RCC 7860 (cell line): ENCODE data around the gene MBD1.
"Not testable (repeated sequence)": the region's sequence is repeated elsewhere in the genome, so short reads cannot be mapped to it uniquely, and the experiment has no call there.

Source experiments
- DNase-seq: peaks from one replicate; pipeline ENCODE4 v3.0.0-alpha.2; 2015; ENCODE audit warnings: low spot score
- FAIRE-seq: peaks from 2 replicates; lab custom pipeline; 2012; peaks lifted over from hg19 to GRCh38; lab: Jason Lieb, UNC

Gene MBD1

DNA sequence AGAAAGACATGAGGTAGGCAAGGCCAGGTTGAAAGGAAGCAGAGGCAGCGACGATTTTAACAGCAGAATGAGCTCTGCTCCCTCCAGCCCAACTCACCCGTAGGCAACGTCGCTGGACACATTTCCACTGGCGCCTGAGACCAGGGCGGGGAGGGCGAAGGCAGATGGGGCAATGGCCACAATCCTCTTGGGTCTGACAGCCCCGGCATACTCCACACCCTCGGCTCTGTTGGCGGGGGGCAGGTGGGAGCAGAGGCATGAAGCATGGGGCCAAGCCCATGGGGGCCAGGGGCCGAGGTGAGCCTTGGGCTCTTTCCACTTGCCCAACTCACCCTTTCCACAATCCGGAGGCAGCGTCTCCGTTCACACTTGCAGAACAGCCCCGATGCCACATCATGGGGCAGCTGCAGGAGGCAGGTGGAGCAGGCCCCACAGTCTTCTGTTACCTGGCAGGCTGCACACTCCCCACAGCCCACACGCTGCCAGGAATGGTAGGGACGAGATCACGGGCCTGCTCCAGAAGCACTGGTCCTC is 5.8 kb downstream of the MBD1 start:
- FAIRE-seq, result no peak
- no peak for DNase-seq

DNA sequence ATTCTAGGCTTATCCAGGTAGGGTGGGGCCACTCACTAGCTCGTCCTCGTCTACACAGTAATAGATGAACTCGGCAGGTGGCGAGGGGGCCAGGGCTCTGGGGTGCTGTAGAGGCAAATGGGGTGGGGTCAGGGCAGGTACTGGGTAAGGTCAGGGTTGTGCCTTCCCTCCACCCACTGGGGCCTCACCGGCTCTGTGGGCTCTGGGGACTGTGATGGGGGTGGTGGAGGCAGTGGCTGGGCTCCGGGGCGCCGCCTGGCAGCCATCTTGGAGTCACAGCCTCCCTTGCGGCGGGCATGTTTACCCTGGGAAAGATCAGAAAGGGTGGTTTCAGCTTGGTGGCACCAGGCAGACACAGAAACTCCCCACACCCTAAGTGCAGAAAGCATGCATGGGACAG is 6.4 kb downstream of the MBD1 start:
- FAIRE-seq (no peak), DNase-seq (no peak)

DNA sequence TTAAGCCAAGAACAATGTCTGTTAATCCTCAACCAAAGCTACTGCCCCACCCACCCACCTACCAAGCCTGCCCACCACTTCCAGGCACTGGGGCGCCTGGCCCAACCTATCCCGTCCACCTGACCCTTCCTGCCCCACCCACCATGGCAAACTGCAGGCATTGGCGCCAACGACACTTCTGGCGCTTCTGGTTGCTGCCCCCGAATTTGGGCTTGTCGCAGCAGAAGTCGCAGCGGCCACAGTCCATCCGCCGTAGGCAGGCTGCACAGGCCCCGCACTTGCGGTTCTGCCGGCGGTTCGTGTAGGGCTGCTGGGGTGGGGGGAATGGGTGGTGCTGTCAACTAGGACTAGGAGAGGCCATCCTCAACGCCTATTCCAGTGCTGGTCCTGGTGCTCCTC is 7.3 kb downstream of the MBD1 start:
- no peak for FAIRE-seq
- DNase-seq, result no peak

DNA sequence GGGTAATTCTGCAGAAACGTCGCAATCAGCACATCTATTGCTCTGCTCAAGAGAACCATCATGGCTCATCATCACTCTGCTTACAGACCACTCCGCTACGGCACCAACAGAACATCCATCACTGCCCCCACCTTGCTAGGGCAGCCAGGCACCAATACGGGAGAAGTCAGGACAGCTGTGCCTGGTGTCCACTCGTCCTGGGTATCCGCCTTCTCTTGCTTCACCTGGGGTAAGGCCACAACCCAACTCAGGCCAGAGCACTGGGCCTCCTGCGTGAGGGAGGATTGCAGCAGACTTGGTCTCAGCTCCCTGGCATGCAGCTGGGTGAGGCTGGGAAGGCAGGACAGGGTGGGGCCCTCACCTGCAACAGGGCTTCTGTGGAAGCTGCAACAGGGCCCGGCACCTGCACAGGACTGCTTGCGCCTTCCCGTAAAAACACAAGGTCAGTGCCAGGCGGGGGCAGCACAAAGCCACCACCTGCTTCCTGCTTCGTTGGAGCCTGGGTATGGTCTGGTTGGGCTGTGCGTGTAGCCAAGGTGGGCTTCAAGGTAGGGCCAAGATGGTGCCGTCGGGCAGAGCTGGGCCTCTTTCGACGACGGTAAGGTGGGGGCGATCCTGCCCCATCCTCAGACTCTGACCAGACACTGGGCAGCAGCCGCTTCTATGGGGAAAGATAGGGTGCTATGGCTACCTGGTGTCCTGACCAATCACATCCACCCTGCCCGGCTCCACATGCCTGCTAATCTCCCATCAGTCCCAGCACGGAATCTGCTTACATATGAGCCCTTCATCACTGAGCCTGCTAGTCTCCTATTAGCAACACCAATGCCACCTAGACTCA is 7.9 kb downstream of the MBD1 start:
- no peak for DNase-seq
- FAIRE-seq, result no peak

DNA sequence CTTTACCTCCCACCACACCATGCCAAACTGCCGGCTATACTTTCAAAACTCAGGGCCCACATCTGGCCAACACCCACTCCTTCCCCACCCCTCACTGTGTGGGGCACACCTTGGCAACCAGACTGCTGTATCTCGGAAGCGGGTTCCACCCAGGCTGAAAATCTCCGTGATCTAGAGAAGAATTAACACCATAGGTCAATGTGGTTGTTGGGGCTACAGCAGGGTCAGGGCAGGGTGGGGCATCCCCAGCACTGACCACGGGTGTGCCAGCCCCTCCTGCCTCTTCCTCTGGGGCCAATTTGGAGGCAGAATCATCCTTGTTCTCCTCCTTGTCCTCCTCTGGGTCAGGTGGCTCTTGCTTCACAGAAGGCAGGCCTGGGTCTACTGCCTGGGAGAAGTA is 8.8 kb downstream of the MBD1 start:
- FAIRE-seq (no peak), DNase-seq (no peak)

DNA sequence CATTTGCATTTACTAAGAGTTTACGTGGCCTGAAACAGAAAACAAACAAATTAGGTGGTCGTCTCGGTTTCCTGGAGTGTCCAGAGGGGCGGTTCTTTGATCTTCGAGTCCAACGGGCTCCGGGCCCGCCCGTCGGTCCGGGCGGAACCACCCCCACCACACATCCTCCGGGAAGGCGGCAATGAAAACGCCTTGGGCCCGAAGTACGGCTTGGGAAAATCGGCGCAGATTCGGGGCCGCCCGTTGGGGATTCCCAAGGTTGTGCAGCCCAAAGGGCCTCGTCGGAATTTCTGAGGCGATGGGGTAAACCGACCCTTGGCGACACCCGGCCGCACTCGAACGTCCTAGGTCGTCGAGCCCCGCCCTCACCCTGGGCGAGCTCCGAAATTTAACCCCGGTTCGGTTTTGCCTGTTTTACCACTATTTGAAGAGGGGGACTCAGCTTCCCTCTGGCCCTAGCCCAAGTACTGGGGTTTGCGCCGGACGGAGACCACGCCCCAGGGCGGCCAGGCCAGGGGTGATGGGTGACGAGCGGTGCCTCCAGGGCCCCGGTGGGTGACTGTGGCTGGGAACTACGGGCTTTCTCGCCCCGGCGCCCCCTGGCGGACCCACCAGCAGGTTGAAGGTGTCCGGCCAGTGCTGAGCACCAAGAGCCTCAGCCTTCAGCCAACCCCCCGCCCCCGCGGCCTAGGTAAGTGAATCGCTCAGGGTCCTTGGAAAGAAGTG is 13.1 kb downstream of the MBD1 start:
- FAIRE-seq, result no peak

DNA sequence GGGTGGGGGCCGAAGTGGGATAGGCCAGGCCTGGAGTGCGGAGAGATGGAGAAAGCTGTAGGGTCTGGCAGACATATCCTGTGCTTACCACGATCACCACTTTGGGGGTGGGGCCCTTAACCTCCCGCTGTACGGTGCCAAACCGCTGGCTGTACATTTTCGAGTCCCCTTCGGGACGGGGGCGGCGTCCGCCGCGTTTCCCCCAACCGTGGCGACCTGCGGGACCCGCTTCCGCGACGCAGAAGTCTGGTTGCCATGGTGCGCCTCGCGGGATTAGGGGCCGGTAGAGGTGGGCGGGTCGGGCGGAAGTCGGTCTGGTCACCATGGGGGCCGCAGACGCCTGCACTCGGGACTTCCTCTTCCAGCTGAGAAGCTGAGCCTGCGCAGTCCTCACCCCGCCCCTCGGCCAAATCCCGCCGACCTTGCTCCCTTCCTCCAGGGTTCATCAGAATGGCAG is 15.0 kb downstream of the MBD1 start, which contains the start of gene CFAP53:
CFAP53 (minus strand) TSS at position 248 of the 457 bp plus-strand sequence; CDS start at position 157, 91 bp downstream.
- FAIRE-seq, result no peak

More for the DNA sequence above, 13.1 kb downstream of the MBD1 start:
- no peak for DNase-seq

DNA sequence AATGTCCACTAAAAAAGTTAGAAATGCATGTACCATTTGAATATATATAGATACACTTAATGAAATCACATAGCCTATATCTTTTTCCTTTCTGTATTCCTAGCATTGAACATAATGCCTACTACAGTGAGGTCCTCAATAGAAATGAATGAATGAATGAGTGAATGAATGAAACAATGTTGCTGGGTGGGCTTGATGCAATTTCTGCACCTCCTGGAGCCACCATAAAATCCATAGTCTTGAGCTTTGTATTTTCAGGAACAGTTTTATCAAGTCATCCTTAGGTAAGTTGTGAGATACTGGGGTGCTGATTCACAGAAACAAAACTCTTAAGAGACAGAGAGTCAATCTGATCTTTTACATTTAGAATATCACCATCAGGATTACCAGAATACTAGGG is 18.3 kb downstream of the MBD1 start:
- FAIRE-seq, result no peak

More for the DNA sequence above, 15.0 kb downstream of the MBD1 start, which contains the start of gene CFAP53:
- peak; percentile 59 for DNase-seq

DNA sequence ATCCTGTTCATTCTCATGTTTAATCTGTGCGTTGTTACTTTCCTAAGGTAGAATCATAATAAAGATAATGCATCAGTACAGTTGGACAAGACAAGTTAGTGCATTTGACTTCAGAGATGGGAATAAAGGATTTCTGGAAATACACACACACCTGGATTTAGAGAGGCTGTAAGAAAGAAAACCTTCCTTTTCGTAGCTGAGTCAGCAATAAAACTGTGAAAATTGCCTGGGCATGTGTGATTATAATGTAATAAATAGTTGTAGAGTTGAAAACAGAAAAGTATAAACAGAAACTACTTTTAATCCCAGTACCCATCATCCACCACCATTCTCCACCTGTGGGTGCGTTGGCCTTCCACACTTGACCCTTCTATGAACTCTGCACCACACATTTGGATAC is 30.4 kb downstream of the MBD1 start:
- FAIRE-seq (no peak), DNase-seq (no peak)

More for the DNA sequence above, 18.3 kb downstream of the MBD1 start:
- DNase-seq, result no peak

DNA sequence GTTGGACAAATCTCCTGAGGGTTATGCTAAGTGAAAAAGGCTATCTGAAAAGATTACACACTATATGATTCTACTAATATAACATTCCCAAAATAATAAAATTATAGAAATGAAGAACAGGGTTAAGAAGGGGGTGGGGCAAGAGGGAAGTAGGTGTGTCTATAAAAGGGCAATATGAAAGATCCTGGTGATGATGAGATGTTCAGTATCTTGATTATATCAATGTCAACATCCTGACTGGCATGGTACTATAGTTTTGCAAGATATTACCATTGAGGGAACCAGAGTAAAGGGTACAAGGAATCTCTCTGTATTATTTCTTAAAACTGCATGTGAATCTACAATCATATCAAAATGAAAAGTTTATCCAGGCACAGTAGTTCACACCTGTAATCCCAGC is 31.7 kb downstream of the MBD1 start:
- FAIRE-seq (no peak), DNase-seq (no peak)

DNA sequence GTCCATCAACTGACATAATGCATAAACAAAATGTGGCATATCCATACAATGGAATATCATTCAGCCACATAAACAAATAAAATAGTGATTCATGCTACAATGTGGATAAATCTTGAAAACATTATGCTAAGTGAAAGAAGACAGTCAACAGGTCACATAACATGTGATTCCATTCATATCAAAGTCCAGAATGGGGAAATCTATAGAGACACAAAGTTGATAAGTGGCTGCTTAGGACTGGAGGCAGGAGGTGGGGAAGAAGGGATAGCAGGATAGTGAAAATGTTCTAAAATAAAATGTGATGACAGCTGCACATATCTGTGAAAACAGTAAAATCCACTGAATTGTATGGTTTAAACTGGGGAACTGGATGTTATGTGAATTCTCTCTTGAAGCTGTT is 33.8 kb downstream of the MBD1 start:
- FAIRE-seq, result no peak
- DNase-seq, result no peak

DNA sequence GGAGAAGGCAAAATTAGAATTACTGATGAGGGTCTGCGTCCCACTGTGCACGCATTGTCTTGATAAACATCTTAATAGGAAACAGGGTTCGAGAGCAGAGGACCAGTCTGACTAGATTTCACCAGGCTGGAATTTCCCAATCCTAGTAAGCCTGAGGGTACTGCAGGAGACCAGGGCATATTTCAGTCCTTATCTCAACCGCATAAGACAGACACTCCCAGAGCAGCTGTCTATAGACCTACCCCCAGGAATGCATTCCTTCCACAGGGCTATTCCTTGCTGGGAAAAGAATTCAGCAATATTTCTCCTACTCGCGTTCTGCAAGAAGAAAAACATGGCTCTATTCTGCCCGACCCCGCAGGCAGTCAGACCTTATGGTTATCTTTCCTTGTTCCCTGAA is 39.6 kb downstream of the MBD1 start:
- FAIRE-seq, result not testable (repeated sequence)

DNA sequence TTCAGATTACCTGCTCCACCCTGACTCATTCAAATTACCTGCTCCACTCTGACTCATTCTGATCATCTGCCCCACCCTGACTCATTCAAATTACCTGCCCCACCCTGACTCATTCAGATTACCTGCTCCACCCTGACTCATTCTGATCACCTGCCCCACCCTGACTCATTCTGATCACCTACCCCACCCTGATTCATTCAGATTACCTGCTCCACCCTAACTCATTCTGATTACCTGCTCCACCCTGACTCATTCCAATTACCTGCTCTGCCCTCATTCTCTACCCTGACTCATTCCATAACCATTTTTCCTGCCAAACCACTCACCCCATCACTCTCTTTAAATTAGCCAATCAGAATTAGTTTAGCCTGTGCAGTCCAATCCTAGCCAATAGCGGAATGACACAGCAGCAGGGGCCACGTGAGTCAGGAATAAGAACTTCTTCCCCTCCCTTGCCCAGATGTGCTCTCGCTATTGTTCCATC is 41.2 kb downstream of the MBD1 start:
- DNase-seq (peak; percentile 29), FAIRE-seq (no peak)

More for the DNA sequence above, 39.6 kb downstream of the MBD1 start:
- not testable (repeated sequence) for DNase-seq

DNA sequence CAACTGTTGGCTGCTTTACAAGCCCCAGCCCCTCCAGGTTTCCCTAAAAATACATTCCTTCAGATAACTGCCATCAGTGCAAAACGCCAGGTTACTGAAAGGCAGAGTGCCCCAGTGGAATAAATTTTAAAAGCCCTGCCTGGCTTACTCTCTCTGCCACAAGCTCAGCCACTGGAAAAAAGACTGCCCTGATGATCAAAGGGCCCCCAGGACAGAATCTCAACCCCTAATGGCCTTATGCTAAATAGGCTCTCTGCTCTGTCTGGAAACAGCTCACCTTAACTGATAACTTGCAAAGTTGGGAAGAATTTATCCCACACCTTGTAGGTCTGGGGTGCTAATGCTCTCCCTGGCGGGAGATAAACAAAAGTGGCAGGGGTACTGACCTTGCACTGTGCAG is 48.9 kb downstream of the MBD1 start:
- DNase-seq, result no peak
- no peak for FAIRE-seq

DNA sequence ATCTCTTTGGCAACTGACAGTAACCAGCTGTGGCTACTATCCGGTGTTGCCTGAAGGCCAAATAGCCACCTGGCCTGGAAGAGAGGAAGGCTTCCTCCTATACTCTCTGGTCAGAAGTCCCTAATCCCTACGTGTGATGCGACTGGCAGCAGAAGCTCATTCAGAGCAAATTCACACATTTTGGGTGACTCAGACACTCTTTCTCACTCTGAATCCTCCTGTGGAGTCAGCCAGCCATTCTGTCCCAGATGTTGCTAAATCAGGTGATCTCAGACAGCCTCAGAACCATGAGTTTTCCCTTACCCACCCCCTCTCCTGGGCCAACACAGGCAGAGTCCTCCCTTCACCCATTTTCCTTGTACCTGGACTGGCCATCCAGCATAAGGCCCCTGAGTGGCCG is 49.7 kb downstream of the MBD1 start:
- no peak for DNase-seq
- no peak for FAIRE-seq

DNA sequence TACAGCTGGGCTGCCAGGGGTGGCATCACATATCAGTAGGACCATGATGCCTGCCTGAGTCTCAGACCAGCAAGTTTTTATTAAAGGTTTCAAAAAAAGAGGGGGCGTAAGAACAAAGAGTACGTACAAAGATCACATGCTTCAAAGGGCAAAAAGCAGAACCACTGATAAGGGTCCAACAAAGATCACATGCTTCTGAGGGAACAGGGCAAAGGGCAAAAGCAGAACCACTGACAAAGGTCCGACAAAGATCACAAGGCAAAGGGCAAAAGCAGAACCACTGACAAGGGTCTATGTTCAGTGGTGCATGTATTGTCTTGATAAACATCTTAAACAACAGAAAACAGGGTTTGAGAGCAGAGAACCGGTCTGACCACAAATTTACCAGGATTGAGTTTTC is 61.1 kb downstream of the MBD1 start:
- FAIRE-seq, result not testable (repeated sequence)

More for the DNA sequence above, 61.1 kb downstream of the MBD1 start:
- DNase-seq, result not testable (repeated sequence)
